AG09309 (cell line): Measurements from ENCODE around the gene PDE9A.

ENCODE experiments used
- DNase-seq: peaks from one replicate; pipeline ENCODE4 v3.0.0-alpha.2; 2010; ENCODE audit warnings: low read depth
- H3K4me3 ChIP-seq: 2 replicates; pipeline ENCODE4 v1.5.1; 2011; ENCODE audit warnings: mild to moderate bottlenecking, low read depth, low read length, moderate library complexity; ENCODE audit not compliant: control insufficient read depth
- TF ChIP-seq, protein P1 (sequence below): IDR thresholded peaks from 2 replicates; pipeline ENCODE4 v1.5.1; 2011; ENCODE audit warnings: mild to moderate bottlenecking, low read depth, low read length, inconsistent platforms; ENCODE audit not compliant: insufficient read depth, control insufficient read depth; ENCODE audit errors: missing control alignments

The PDE9A gene

DNA sequence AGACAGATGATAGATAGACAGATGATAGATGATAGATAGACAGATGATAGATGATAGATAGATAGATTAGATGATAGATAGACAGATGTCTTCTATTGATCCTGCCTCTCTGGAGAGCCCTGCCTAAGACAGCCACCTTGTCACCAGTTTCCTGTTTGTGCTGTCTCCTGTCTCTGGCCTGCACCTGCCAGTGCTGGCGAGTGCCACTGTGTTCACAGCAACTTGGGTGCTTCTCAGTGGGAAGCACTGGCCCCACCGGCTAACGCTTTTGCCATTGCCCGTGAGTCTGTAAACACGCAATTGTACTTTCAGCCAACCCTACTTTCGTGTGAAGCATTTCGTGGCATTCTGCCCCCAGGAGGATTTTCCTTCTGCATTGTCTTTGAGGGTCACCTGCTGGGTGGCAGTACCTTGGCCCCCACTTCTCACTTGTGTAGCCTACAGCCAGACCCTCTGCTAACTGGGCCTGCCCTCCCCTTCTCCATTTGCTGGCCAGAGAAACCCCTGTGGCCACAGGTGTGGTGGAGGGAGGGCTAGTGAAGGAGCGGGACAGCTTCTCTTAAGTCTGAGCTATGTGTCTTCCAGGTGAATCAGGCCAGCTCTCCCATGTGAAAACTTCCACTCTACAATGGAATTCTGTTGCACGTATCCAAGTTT, 23.4 kb upstream of the PDE9A start:
- no peak overlapping the region for H3K4me3 ChIP-seq
- no peak for DNase-seq
- TF ChIP-seq, protein P1, sequence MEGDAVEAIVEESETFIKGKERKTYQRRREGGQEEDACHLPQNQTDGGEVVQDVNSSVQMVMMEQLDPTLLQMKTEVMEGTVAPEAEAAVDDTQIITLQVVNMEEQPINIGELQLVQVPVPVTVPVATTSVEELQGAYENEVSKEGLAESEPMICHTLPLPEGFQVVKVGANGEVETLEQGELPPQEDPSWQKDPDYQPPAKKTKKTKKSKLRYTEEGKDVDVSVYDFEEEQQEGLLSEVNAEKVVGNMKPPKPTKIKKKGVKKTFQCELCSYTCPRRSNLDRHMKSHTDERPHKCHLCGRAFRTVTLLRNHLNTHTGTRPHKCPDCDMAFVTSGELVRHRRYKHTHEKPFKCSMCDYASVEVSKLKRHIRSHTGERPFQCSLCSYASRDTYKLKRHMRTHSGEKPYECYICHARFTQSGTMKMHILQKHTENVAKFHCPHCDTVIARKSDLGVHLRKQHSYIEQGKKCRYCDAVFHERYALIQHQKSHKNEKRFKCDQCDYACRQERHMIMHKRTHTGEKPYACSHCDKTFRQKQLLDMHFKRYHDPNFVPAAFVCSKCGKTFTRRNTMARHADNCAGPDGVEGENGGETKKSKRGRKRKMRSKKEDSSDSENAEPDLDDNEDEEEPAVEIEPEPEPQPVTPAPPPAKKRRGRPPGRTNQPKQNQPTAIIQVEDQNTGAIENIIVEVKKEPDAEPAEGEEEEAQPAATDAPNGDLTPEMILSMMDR: no peak

DNA sequence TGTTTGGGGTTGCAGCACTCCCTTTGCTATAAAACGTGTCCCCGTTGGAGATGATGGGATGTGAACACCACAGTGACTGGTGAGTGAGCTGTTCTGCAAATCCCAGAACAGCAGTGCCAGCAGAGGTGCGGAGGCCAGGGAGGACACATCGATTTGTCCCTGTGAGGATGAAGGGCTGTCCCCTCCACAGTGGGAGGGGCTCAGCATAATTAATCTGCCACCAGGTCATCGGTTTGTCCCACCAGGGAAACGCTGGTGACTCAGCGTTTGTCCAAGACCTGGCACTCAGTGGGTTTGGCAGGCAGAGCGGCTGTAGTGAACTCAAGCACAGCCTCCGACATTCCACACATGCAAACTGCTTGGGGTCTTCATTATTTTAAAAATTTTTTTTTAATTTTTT, 22.8 kb upstream of the PDE9A start:
- no peak overlapping the region for H3K4me3 ChIP-seq
- no peak for DNase-seq
- TF ChIP-seq, protein P1: no peak

DNA sequence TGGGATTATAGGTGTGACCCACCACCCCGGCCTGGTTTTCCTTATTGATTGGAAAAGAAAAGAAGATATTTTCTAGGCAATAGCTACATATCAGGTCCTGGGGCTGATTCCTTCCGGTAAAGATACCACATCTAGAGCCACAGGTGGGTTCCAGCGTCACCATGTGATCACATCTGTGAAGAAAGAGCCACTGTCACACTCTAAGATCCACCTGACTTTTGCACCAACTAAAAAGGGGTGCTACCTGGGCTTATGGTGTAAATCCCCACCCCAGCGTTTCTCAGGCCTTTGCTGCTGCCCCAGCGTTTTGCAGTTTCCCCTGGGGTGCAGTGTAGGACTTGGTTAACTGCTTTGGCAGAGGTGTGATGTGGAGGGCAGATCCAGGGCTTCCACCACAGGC, 22.3 kb upstream of the PDE9A start:
- H3K4me3 ChIP-seq: no peak overlapping the region
- TF ChIP-seq, protein P1: no peak
- no peak for DNase-seq

DNA sequence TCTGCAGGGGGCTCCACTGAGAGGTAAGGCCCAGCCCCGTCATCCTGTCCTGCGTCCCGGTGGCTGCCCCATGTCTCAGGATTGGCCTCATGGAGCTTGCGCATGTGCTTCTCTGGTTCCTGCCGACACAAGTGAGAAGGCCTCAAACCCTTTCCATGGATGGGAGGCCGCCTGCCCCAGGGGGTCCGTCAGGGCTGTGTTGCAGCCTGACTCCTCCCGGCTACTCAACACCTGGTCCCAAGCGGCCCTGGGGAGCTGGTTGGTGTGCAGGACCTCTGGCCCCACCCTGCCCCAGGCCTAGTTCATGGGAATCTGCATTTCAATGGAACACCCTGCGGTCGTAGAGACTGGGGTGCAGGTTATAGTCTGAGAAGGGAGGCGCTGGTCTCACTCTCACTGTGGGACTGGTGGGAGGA, 21.1 kb upstream of the PDE9A start:
- H3K4me3 ChIP-seq: no peak overlapping the region
- TF ChIP-seq, protein P1: no peak
- DNase-seq: no peak

DNA sequence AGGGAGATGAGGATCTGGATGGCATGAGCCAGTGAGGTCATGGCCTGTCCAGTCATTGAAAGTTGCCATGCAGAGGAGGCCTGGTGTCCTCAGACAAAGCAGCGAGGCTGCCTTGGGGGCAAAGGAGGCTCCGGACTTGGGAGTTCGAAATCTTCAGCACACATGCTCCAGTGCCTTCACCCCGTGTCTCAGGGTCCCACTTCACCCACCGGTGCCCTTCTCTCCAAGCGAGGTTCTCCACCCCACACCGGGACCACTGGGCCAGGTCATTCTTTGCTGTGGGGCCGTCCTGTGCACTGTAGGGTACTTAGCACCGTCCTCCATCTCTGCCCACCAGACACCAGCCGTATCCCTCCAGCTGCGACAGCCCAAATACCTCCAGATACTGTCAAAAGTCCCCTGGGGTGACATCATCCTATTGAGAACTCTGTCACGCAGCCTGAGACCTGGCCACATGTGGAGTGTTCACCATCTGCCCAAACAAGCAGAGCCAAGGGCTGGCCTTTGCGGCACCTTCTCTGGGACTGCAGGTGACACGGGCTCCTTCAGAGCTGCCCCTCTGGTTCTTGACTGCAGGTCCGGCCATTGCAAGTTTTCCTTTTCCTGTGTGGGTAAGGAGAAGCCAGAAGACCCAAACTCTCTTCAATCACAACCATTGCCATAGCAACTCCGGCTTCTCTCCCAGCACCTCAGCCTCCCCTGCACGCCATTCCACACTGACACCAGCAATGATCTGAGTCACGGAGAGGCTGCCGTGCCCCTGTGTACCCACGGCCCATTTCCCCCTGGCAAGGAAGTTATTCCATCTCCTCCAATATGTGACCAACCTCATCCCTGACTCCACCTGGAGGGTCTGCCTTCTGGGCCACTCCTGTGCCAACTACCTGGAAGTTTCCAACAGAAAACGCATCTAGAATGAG, 20.4 kb upstream of the PDE9A start:
- no peak overlapping the region for H3K4me3 ChIP-seq
- TF ChIP-seq, protein P1: no peak

DNA sequence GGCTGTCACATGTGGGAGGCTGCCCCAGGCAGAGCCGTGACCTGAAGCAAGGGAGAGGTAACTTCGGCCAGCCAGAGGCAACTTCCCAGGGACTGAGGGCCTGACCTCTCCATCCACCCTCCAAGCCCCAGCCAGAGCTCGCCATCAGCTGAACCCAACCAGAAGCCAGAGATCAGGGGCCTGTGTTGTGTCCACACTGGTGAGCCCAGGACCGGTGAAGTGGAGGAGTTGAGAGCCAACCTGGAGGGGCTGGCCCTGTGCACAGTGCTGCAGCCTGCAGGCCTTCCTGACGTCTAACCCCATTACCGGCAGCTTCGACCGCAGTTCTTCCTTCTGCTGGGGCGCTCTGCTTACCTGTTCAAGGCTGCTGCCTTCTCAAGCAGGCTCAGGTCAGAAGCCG, 19.6 kb upstream of the PDE9A start:
- no peak for DNase-seq
- TF ChIP-seq, protein P1: no peak
- no peak overlapping the region for H3K4me3 ChIP-seq

More for the DNA sequence above, 20.4 kb upstream of the PDE9A start:
- no peak for DNase-seq
